A549 (cell line): ENCODE results near the gene ARHGAP25. TPM values are rescaled to one million over a fixed set of nuclear protein-coding genes. Genes with fewer than 3 reads are reported as not detected.

Experiments
- ATAC-seq, 2 experiments: fragments of 200-7000 bp in 1 of 2; fragments of >200 bp in 1 of 2; cut with Nextera tagmentation in 1 of 2; cut with Tn5 transposase in 1 of 2; 3 replicates each; pipeline versions ENCODE4 v1.8.0 to v1.9.1; 2018 to 2020; ENCODE audit warnings: mild to moderate bottlenecking in 1 of 2, moderate library complexity in 1 of 2
- CTCF ChIA-PET: fragments of 300-600 bp; sonication (Branson Sonifier 250); formaldehyde crosslinking; extraction: SDS; loops from one replicate; lab custom pipeline; 2021; ENCODE audit warnings: antibody characterized with exemption, inconsistent platforms; lab: Yijun Ruan, JAX
- POLR2A ChIA-PET: fragments of 350-600 bp; formaldehyde crosslinking; extraction: SDS; loops from one replicate; lab custom pipeline; 2021; ENCODE audit warnings: antibody characterized with exemption, inconsistent platforms; lab: Yijun Ruan, JAX
- DNase-seq, 2 experiments: peaks; one replicate each; pipeline versions ENCODE4 v3.0.0 to v3.0.0-alpha.2; 2011 to 2016; ENCODE audit warnings: low read depth in 1 of 2, low spot score in 1 of 2
- FAIRE-seq: peaks from 2 replicates; lab custom pipeline; 2011; peaks lifted over from hg19 to GRCh38; lab: Jason Lieb, UNC
- H3K27ac ChIP-seq, 2 experiments: fragments of >200 bp; sonication (Bioruptor Twin); formaldehyde crosslinking; 3 replicates each; pipeline ENCODE4 v1.5.1; 2016 to 2017
- H3K4me1 ChIP-seq: fragments of >200 bp; sonication (Bioruptor Twin); formaldehyde crosslinking; 3 replicates; pipeline ENCODE4 v1.6.1; 2016
- H3K4me2 ChIP-seq: fragments of >200 bp; sonication (Bioruptor Twin); formaldehyde crosslinking; 3 replicates; pipeline ENCODE4 v1.6.1; 2016
- H3K4me3 ChIP-seq: fragments of >200 bp; sonication (Bioruptor Twin); formaldehyde crosslinking; 3 replicates; pipeline ENCODE4 v1.5.1; 2016
- H3K9me3 ChIP-seq: fragments of >200 bp; sonication (Bioruptor Twin); formaldehyde crosslinking; 3 replicates; pipeline ENCODE4 v1.6.1; 2016
- ATOH8 ChIP-seq: fragments of 250-450 bp; sonication (Bioruptor Pico); IDR thresholded peaks from 2 replicates; pipeline ENCODE4 v1.5.0; 2020; ENCODE audit warnings: low read depth, mild to moderate bottlenecking, moderate library complexity
- BCL3 ChIP-seq: fragments of >200 bp; sonication (Bioruptor Twin); formaldehyde crosslinking; IDR thresholded peaks from 3 replicates; pipeline ENCODE4 v1.6.1; 2016
- BHLHE40 ChIP-seq: IDR thresholded peaks from 2 replicates; pipeline ENCODE4 v1.6.1; 2012; ENCODE audit warnings: low read depth, low read length, inconsistent platforms
- CBX8 ChIP-seq: fragments of 200-600 bp; sonication (generic); IDR thresholded peaks from 2 replicates; pipeline ENCODE4 v1.6.1; 2016
- CEBPB ChIP-seq, 2 experiments: fragments of >200 bp in 1 of 2; sonication (Bioruptor Twin) in 1 of 2; formaldehyde crosslinking in 1 of 2; IDR thresholded peaks; 2 replicates each; pipeline ENCODE4 v1.6.1; 2012 to 2016
- CHD2 ChIP-seq: fragments of 150-350 bp; IDR thresholded peaks from 2 replicates; pipeline ENCODE4 v1.6.1; 2014; ENCODE audit warnings: low read length; ENCODE audit not compliant: partially characterized antibody
- ELK1 ChIP-seq: fragments of 150-350 bp; IDR thresholded peaks from 2 replicates; pipeline ENCODE4 v1.6.1; 2014; ENCODE audit warnings: low read depth, mild to moderate bottlenecking, low read length
- FOXS1 ChIP-seq: fragments of 250-450 bp; sonication (Bioruptor Pico); IDR thresholded peaks from 2 replicates; pipeline ENCODE4 v1.5.0; 2020; ENCODE audit warnings: mild to moderate bottlenecking, moderate library complexity
- HMGXB4 ChIP-seq: fragments of 250-450 bp; sonication (Bioruptor Pico); IDR thresholded peaks from 2 replicates; pipeline ENCODE4 v1.5.0; 2021; ENCODE audit warnings: mild to moderate bottlenecking, moderate library complexity, borderline replicate concordance
- JUN ChIP-seq, 2 experiments: fragments of >200 bp; sonication (Bioruptor Twin); formaldehyde crosslinking; IDR thresholded peaks; 2 replicates in 1 of 2; 3 replicates in 1 of 2; pipeline ENCODE4 v1.6.1; 2016 to 2017
- MAX ChIP-seq: IDR thresholded peaks from 2 replicates; pipeline ENCODE4 v1.6.1; 2012
- MYC ChIP-seq: IDR thresholded peaks from 2 replicates; pipeline ENCODE4 v1.6.1; 2012; ENCODE audit warnings: mild to moderate bottlenecking, inconsistent platforms, low read length, improper control_type of control experiment, borderline replicate concordance
- NPAS2 ChIP-seq: fragments of 250-450 bp; sonication (Bioruptor Pico); IDR thresholded peaks from 2 replicates; pipeline ENCODE4 v1.8.0; 2022; ENCODE audit warnings: mild to moderate bottlenecking, moderate library complexity, borderline replicate concordance
- POLR2AphosphoS2 ChIP-seq: conservative IDR thresholded peaks from 2 replicates; pipeline ENCODE4 v1.6.1; 2012; ENCODE audit warnings: low read length, improper control_type of control experiment, inconsistent platforms
- RAD21 ChIP-seq, 2 experiments: fragments of >200 bp in 1 of 2; sonication (Bioruptor Twin) in 1 of 2; formaldehyde crosslinking in 1 of 2; IDR thresholded peaks in 1 of 2; conservative IDR thresholded peaks in 1 of 2; 2 replicates in 1 of 2; 3 replicates in 1 of 2; pipeline ENCODE4 v1.6.1; 2012 to 2018; ENCODE audit warnings: inconsistent platforms in 1 of 2
- REST ChIP-seq: fragments of 200-600 bp; sonication (generic); IDR thresholded peaks from 2 replicates; pipeline ENCODE4 v1.6.1; 2016; ENCODE audit warnings: antibody characterized with exemption, mild to moderate bottlenecking, moderate library complexity
- SMC3 ChIP-seq: fragments of >200 bp; sonication (Bioruptor Twin); formaldehyde crosslinking; IDR thresholded peaks from 3 replicates; pipeline ENCODE4 v1.6.1; 2018; ENCODE audit warnings: inconsistent platforms
- SREBF2 ChIP-seq: fragments of 450-650 bp; IDR thresholded peaks from 2 replicates; pipeline ENCODE4 v1.6.1; 2014; ENCODE audit warnings: mild to moderate bottlenecking, moderate library complexity
- TFCP2L1 ChIP-seq: fragments of 250-450 bp; sonication (Bioruptor Pico); IDR thresholded peaks from 2 replicates; pipeline ENCODE4 v1.5.0; 2021; ENCODE audit warnings: mild to moderate bottlenecking
- TP53 ChIP-seq: fragments of 250-450 bp; sonication (Bioruptor Pico); IDR thresholded peaks from 2 replicates; pipeline ENCODE4 v1.5.0; 2021; ENCODE audit warnings: mild to moderate bottlenecking, moderate library complexity
- ZSCAN20 ChIP-seq: fragments of 250-450 bp; sonication (Bioruptor Pico); IDR thresholded peaks from 2 replicates; pipeline ENCODE4 v1.8.0; 2022; ENCODE audit warnings: mild to moderate bottlenecking, moderate library complexity
- WGBS: methylation state at CpG from one replicate; pipeline ENCODE4 v1.1.6; 2017; ENCODE audit errors: missing lambda C conversion rate; 5-methylcytosine and 5-hydroxymethylcytosine counted together
- polyA plus RNA-seq, 4 experiments: library from polyadenylated mRNA; depleted of rRNA in 3 of 4; stranded (reverse); fragments of >200 nt; fragmentation: RNase III in 1 of 4; extraction: RNeasy Plus Mini Kit Qiagen cat#74134 plus additional on column Dnase treatment in 1 of 4; gene quantifications; 2 replicates in 3 of 4; 3 replicates in 1 of 4; pipeline ENCODE4 v1.2.3, GENCODE V29; 2011 to 2017

ARHGAP25 gene
- polyA plus RNA-seq, 2 of the 4 experiments (the other 2 are of a cell fraction), result 0.50 to 2.4 TPM

- Histone ChIP-seq H3K9me3 (no peaks in the 10 kb centered on the region; the same call in 2 of the 3 replicates), H3K4me2 (no peak overlapping the region), H3K4me3 (no peak overlapping the region), H3K27ac (no peak overlapping the region), H3K4me1 (no peaks in the 10 kb centered on the region)
- ChIA-PET POLR2A (no interaction called here), CTCF (interaction anchor here (1.4 to 4.6 kb wide), 2 partner anchors 11 to 74 kb away, joined by 4 to 47 read pairs; no protein-coding TSS in a partner anchor)
- FAIRE-seq (peak; percentile 59), ATAC-seq (no peak), DNase-seq (no peak)
- TF ChIP-seq FOXS1 (CRISPR knock-in tag) (no peak), RAD21 (conservative IDR thresholded peaks at IDR 0.05 in 1 of 2, IDR thresholded peaks at IDR 0.05 in 1 of 2) (no peak), ATOH8 (no peak), CBX8 (no peak), BHLHE40 (no peak), MYC (no peak), SREBF2 (no peak), BCL3 (no peak), TP53 (CRISPR knock-in tag) (no peak), POLR2AphosphoS2 (no peak), CEBPB (IDR thresholded peaks at IDR 0.05) (no peak), SMC3 (no peak), HMGXB4 (CRISPR knock-in tag) (no peak), ELK1 (no peak), TFCP2L1 (CRISPR knock-in tag) (no peak), MAX (no peak), NPAS2 (no peak), ZSCAN20 (no peak)
Measured at GRCh38 chr2:68762665-68763064, 28.1 kb downstream of the ARHGAP25 start.

- ChIA-PET POLR2A (no interaction called here), CTCF (interaction anchor here (0.7 to 4.6 kb wide), 8 partner anchors 8 to 190 kb away, joined by 3 to 47 read pairs (median 4); no protein-coding TSS in a partner anchor)
- no peak overlapping the region for H3K4me3 ChIP-seq
- FAIRE-seq (no peak), ATAC-seq (no peak), DNase-seq (no peak)
- no peak overlapping the region for H3K27ac ChIP-seq
- H3K9me3 ChIP-seq, result no peaks in the 10 kb centered on the region
- TF ChIP-seq TFCP2L1 (CRISPR knock-in tag) (no peak), CHD2 (no peak), JUN (IDR thresholded peaks at IDR 0.05) (no peak), REST (no peak), MYC (no peak)
- 74% methylated on average over 6 of the region's 6 CpGs for whole genome bisulfite sequencing
- no peak overlapping the region; the same call in 2 of the 3 replicates for H3K4me2 ChIP-seq
- no peaks in the 10 kb centered on the region for H3K4me1 ChIP-seq
Measured at GRCh38 chr2:68764041-68764805, 29.6 kb downstream of the ARHGAP25 start.
